ENCODE data around the gene HNRNPA0. TPM values are rescaled to one million over a fixed set of nuclear protein-coding genes. Genes with fewer than 3 reads are reported as not detected.

Gene HNRNPA0
- total RNA-seq, 1 experiment from 2014 or later = 38.9 TPM

DNA sequence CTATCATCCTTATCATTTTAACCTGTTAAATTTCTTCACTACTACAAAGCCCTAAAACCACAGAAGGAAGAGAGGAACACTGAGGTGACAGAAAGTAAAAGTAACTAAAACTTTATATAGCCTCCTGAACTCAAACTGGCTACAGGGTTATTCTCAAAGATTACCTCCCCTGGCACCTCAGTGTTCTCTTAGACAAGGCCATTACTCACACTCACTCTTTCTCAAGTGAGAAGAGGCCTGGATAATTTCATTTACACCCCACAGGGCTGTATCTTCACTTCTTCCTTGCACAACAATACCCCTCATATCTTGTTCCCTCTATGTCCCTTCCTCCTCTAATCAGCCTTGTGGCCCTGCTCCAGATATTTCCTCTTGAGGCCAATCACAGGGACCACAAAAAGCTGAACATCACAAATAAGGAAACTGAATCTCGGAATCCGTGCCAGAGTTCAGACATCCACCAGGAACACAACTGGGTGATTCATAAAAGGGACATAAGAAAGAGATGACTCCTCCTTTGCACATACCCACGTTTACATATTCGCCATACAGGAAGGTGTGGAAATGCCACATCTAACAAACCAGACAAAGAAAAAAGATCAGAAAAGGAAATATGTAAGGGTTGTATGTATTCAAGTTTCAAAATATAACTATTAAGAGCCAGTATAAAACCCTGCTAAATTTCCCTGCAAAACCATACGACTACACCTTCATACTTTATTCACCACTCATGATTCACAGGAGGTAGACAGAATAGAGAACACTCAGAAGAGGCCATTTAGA lies 16.6 kb downstream of the HNRNPA0 start:
- BruUV-seq (replicated peaks) = no TSS peak
- Histone ChIP-seq H3K27me3 (ENCODE audit: insufficient read depth, low read length) (no peaks in the 10 kb centered on the region), H2AFZ (ENCODE audit: low read depth, low read length, poor library complexity, severe bottlenecking) (no peak overlapping the region), H3K79me2 (ENCODE audit: insufficient read depth, low read length) (no peaks in the 10 kb centered on the region), H3K27ac (ENCODE audit: low read depth, low read length) (no peak overlapping the region), H3K36me3 (ENCODE audit: control insufficient read depth in 1 of 2, insufficient read depth in 2 of 2, low read length in 2 of 2) (no peaks in the 10 kb centered on the region), H3K4me3 (replicated peaks in 1 of 2; ENCODE audit: low read depth in 1 of 2, low read length in 2 of 2) (no peak overlapping the region), H3K9ac (ENCODE audit: low read length) (no peak overlapping the region), H3K4me2 (ENCODE audit: low read length) (no peak overlapping the region), H4K20me1 (ENCODE audit: insufficient read depth) (no peaks in the 10 kb centered on the region), H3K9me2 (ENCODE audit: insufficient read depth) (no peaks in the 10 kb centered on the region), H3K4me1 (ENCODE audit: control insufficient read depth in 1 of 2, insufficient read depth in 2 of 2, low read length in 2 of 2) (no peaks in the 10 kb centered on the region), H3K9me3 (ENCODE audit: control insufficient read depth in 1 of 2, insufficient read depth in 1 of 2, low read depth in 1 of 2, low read length in 2 of 2) (no peaks in the 10 kb centered on the region)
- POLR2A ChIA-PET = no interaction called here
- TF ChIP-seq TCF7L2 (IDR thresholded peaks at IDR 0.05; ENCODE audit: borderline replicate concordance, extremely low read depth, insufficient read depth, insufficient read length) = no peak
- no peak for TF ChIP-seq CEBPB (IDR thresholded peaks at IDR 0.05; ENCODE audit: low read depth)
- TF ChIP-seq YY1 (IDR thresholded peaks at IDR 0.05; ENCODE audit: extremely low read depth, insufficient replicate concordance, low read depth, low read length) = no peak
- no peak for TF ChIP-seq EZH2 (IDR thresholded peaks at IDR 0.05)
- no peak for TF ChIP-seq EZH2phosphoT487 (IDR thresholded peaks at IDR 0.05; ENCODE audit: borderline replicate concordance)
- TF ChIP-seq, protein P1, sequence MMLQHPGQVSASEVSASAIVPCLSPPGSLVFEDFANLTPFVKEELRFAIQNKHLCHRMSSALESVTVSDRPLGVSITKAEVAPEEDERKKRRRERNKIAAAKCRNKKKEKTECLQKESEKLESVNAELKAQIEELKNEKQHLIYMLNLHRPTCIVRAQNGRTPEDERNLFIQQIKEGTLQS (IDR thresholded peaks at IDR 0.05) = no peak
- no peak for TF ChIP-seq CBX3 (IDR thresholded peaks at IDR 0.05; ENCODE audit: low read depth)
- TF ChIP-seq SP1 (IDR thresholded peaks at IDR 0.05; ENCODE audit: low read depth) = no peak
- no peak for TF ChIP-seq POLR2A (IDR thresholded peaks at IDR 0.05; ENCODE audit: borderline replicate concordance, extremely low read depth, insufficient read depth, insufficient read length)
- TF ChIP-seq RAD21 (IDR thresholded peaks at IDR 0.05; ENCODE audit: low read depth) = no peak
- no peak for TF ChIP-seq SRF (IDR thresholded peaks at IDR 0.05; ENCODE audit: low read depth)
- intact Hi-C loops (cut with micrococcal nuclease) = no loop called here
- no peak for ATAC-seq
- DNase-seq (ENCODE audit: low read depth, low spot score) = no peak
- CTCF ChIA-PET = no interaction called here
- RAD21 ChIA-PET (ENCODE audit: low non-redundant PET in 1 of 2, low total read pairs in 2 of 2, uncharacterized antibody in 2 of 2, unreplicated experiment in 2 of 2) = no interaction called here
